ENCODE measurements around the gene ZNF189.
A peak's percentile ranks its signal among the peaks of the same experiment; 100 is the strongest.

Gene ZNF189

GRCh38 chr9:101398068-101398929 is at the start of gene ZNF189, which contains the start of gene MRPL50:
Gene ZNF189, plus strand, starts transcription at chr9:101398851. Its CDS starts 306 bp downstream, at chr9:101399157.
Gene MRPL50, minus strand, starts transcription at chr9:101398618. Its CDS starts 26 bp downstream, at chr9:101398592.
- ChIA-PET POLR2A (interaction anchor here (0.6 to 1.5 kb wide), 14 partner anchors 9 to 135 kb away, joined by 3 to 13 read pairs (median 4); partner anchors contain the start of gene RNF20), CTCF (interaction anchor here (1.1 to 1.3 kb wide), 2 partner anchors 10 to 51 kb away, joined by 3 to 7 read pairs; no protein-coding TSS in a partner anchor)
- TF ChIP-seq L3MBTL2 (conservative IDR thresholded peaks at IDR 0.05) (peak; percentile 81), HDGF (IDR thresholded peaks at IDR 0.05; ENCODE audit: borderline replicate concordance) (no peak), LEF1 (IDR thresholded peaks at IDR 0.05; ENCODE audit: borderline replicate concordance) (no peak), FOXA1 (IDR thresholded peaks at IDR 0.05) (no peak), FOXM1 (IDR thresholded peaks at IDR 0.05; ENCODE audit: borderline replicate concordance) (no peak), BHLHE40 (IDR thresholded peaks at IDR 0.05; ENCODE audit: borderline replicate concordance) (no peak), SUZ12 (IDR thresholded peaks at IDR 0.05) (no peak; the same call in 1 of the 2 replicates), FOXK2 (IDR thresholded peaks at IDR 0.05) (no peak), ELF4 (IDR thresholded peaks at IDR 0.05) (peak; percentile 63; the same call in 1 of the 2 replicates), PKNOX1 (IDR thresholded peaks at IDR 0.05) (no peak), ZNF384 (IDR thresholded peaks at IDR 0.05) (no peak), TARDBP (IDR thresholded peaks at IDR 0.05) (no peak), NFRKB (IDR thresholded peaks at IDR 0.05) (peak; percentile 53; the same call in 1 of the 2 replicates), SP1 (IDR thresholded peaks at IDR 0.05) (no peak), ARNT (IDR thresholded peaks at IDR 0.05) (no peak), CTBP1 (IDR thresholded peaks at IDR 0.05; ENCODE audit: borderline replicate concordance) (no peak)
- peak; percentile 94 for DNase-seq (ENCODE audit: extremely low spot score)

GRCh38 chr9:101350285-101350684 is 48.4 kb upstream of the ZNF189 start:
- ChIA-PET CTCF (no interaction called here), POLR2A (no interaction called here)
- no peak for DNase-seq (ENCODE audit: extremely low spot score)
- TF ChIP-seq CTBP1 (IDR thresholded peaks at IDR 0.05; ENCODE audit: borderline replicate concordance) (no peak), SP1 (IDR thresholded peaks at IDR 0.05) (no peak), ARNT (IDR thresholded peaks at IDR 0.05) (no peak), FOXM1 (IDR thresholded peaks at IDR 0.05; ENCODE audit: borderline replicate concordance) (no peak), BHLHE40 (IDR thresholded peaks at IDR 0.05; ENCODE audit: borderline replicate concordance) (no peak), L3MBTL2 (conservative IDR thresholded peaks at IDR 0.05) (no peak), LEF1 (IDR thresholded peaks at IDR 0.05; ENCODE audit: borderline replicate concordance) (no peak), HDGF (IDR thresholded peaks at IDR 0.05; ENCODE audit: borderline replicate concordance) (no peak), SUZ12 (IDR thresholded peaks at IDR 0.05) (no peak), FOXK2 (IDR thresholded peaks at IDR 0.05) (no peak), ZNF384 (IDR thresholded peaks at IDR 0.05) (no peak), ELF4 (IDR thresholded peaks at IDR 0.05) (no peak), FOXA1 (IDR thresholded peaks at IDR 0.05) (no peak), PKNOX1 (IDR thresholded peaks at IDR 0.05) (no peak), TARDBP (IDR thresholded peaks at IDR 0.05) (no peak), NFRKB (IDR thresholded peaks at IDR 0.05) (no peak)

GRCh38 chr9:101352892-101353463 is 45.7 kb upstream of the ZNF189 start:
- ChIA-PET POLR2A (no interaction called here), CTCF (no interaction called here)
- TF ChIP-seq ZNF384 (IDR thresholded peaks at IDR 0.05) (no peak), FOXA1 (IDR thresholded peaks at IDR 0.05) (no peak), CTBP1 (IDR thresholded peaks at IDR 0.05; ENCODE audit: borderline replicate concordance) (no peak), FOXM1 (IDR thresholded peaks at IDR 0.05; ENCODE audit: borderline replicate concordance) (no peak), HDGF (IDR thresholded peaks at IDR 0.05; ENCODE audit: borderline replicate concordance) (no peak), ARNT (IDR thresholded peaks at IDR 0.05) (no peak), L3MBTL2 (conservative IDR thresholded peaks at IDR 0.05) (no peak), ELF4 (IDR thresholded peaks at IDR 0.05) (no peak), SP1 (IDR thresholded peaks at IDR 0.05) (no peak), FOXK2 (IDR thresholded peaks at IDR 0.05) (no peak), NFRKB (IDR thresholded peaks at IDR 0.05) (no peak), PKNOX1 (IDR thresholded peaks at IDR 0.05) (no peak), LEF1 (IDR thresholded peaks at IDR 0.05; ENCODE audit: borderline replicate concordance) (no peak), SUZ12 (IDR thresholded peaks at IDR 0.05) (no peak), BHLHE40 (IDR thresholded peaks at IDR 0.05; ENCODE audit: borderline replicate concordance) (no peak), TARDBP (IDR thresholded peaks at IDR 0.05) (no peak)
- no peak for DNase-seq (ENCODE audit: extremely low spot score)

- POLR2A ChIA-PET: no interaction called here
Measured at GRCh38 chr9:101353683-101354082, 45.0 kb upstream of the ZNF189 start.

More at GRCh38 chr9:101353683-101354082, 45.0 kb upstream of the ZNF189 start:
- no peak for DNase-seq (ENCODE audit: extremely low spot score)
- CTCF ChIA-PET: no interaction called here
- TF ChIP-seq HDGF (IDR thresholded peaks at IDR 0.05; ENCODE audit: borderline replicate concordance) (no peak), SP1 (IDR thresholded peaks at IDR 0.05) (no peak), L3MBTL2 (conservative IDR thresholded peaks at IDR 0.05) (no peak), ARNT (IDR thresholded peaks at IDR 0.05) (no peak), LEF1 (IDR thresholded peaks at IDR 0.05; ENCODE audit: borderline replicate concordance) (no peak), PKNOX1 (IDR thresholded peaks at IDR 0.05) (no peak), FOXA1 (IDR thresholded peaks at IDR 0.05) (no peak), BHLHE40 (IDR thresholded peaks at IDR 0.05; ENCODE audit: borderline replicate concordance) (no peak), CTBP1 (IDR thresholded peaks at IDR 0.05; ENCODE audit: borderline replicate concordance) (no peak), FOXM1 (IDR thresholded peaks at IDR 0.05; ENCODE audit: borderline replicate concordance) (no peak), SUZ12 (IDR thresholded peaks at IDR 0.05) (no peak), TARDBP (IDR thresholded peaks at IDR 0.05) (no peak), FOXK2 (IDR thresholded peaks at IDR 0.05) (no peak), NFRKB (IDR thresholded peaks at IDR 0.05) (no peak), ZNF384 (IDR thresholded peaks at IDR 0.05) (no peak), ELF4 (IDR thresholded peaks at IDR 0.05) (no peak)

Measured in HEK293T (cell line).